ENCODE results near the gene PRR23E.

The PRR23E gene

GRCh38 chr3:127165694-127166485 is 27.0 kb upstream of the PRR23E start:
- H3K27ac ChIP-seq (ENCODE audit: low read depth, low read length): no peak overlapping the region
- H3K4me3 ChIP-seq (ENCODE audit: low read depth in 1 of 2, low read length in 2 of 2): no peak overlapping the region
- no peaks in the 10 kb centered on the region for H3K9me3 ChIP-seq (ENCODE audit: low read length)
- no peak overlapping the region for H3K9ac ChIP-seq (ENCODE audit: low read length)
- H3K36me3 ChIP-seq (ENCODE audit: insufficient read depth, low read length): no peaks in the 10 kb centered on the region
- no peaks in the 10 kb centered on the region for H3K4me1 ChIP-seq (ENCODE audit: insufficient read depth, low read length)
- peaks cover 0 to 10% of the 10 kb centered on the region in 2 donors for H3K27me3 ChIP-seq (ENCODE audit: control insufficient read depth in 1 of 2, insufficient read depth in 2 of 2, low read length in 2 of 2)

GRCh38 chr3:127166501-127167065 is 26.3 kb upstream of the PRR23E start:
- Histone ChIP-seq H3K4me1 (ENCODE audit: insufficient read depth, low read length) (no peaks in the 10 kb centered on the region), H3K4me3 (ENCODE audit: low read depth in 1 of 2, low read length in 2 of 2) (no peak overlapping the region), H3K9ac (ENCODE audit: low read length) (no peak overlapping the region), H3K9me3 (ENCODE audit: low read length) (no peaks in the 10 kb centered on the region), H3K27me3 (ENCODE audit: control insufficient read depth in 1 of 2, insufficient read depth in 2 of 2, low read length in 2 of 2) (peaks cover 0 to 10% of the 10 kb centered on the region in 2 donors), H3K27ac (ENCODE audit: low read depth, low read length) (no peak overlapping the region), H3K36me3 (ENCODE audit: insufficient read depth, low read length) (no peaks in the 10 kb centered on the region)

GRCh38 chr3:127167315-127168043 is 25.5 kb upstream of the PRR23E start:
- H3K27me3 ChIP-seq (ENCODE audit: control insufficient read depth in 1 of 2, insufficient read depth in 2 of 2, low read length in 2 of 2): peaks cover 0 to 10% of the 10 kb centered on the region in 2 donors
- no peaks in the 10 kb centered on the region for H3K9me3 ChIP-seq (ENCODE audit: low read length)
- H3K4me3 ChIP-seq (ENCODE audit: low read depth in 1 of 2, low read length in 2 of 2): no peak overlapping the region
- no peaks in the 10 kb centered on the region for H3K4me1 ChIP-seq (ENCODE audit: insufficient read depth, low read length)
- H3K27ac ChIP-seq (ENCODE audit: low read depth, low read length): no peak overlapping the region
- H3K36me3 ChIP-seq (ENCODE audit: insufficient read depth, low read length): no peaks in the 10 kb centered on the region
- H3K9ac ChIP-seq (ENCODE audit: low read length): no peak overlapping the region

- H3K27me3 ChIP-seq (ENCODE audit: control insufficient read depth in 1 of 2, insufficient read depth in 2 of 2, low read length in 2 of 2): peaks cover 0 to 11% of the 10 kb centered on the region in 2 donors
- H3K4me1 ChIP-seq (ENCODE audit: insufficient read depth, low read length): no peaks in the 10 kb centered on the region
- H3K36me3 ChIP-seq (ENCODE audit: insufficient read depth, low read length): no peaks in the 10 kb centered on the region
- no peak overlapping the region for H3K9ac ChIP-seq (ENCODE audit: low read length)
- no peaks in the 10 kb centered on the region for H3K9me3 ChIP-seq (ENCODE audit: low read length)
- no peak overlapping the region for H3K27ac ChIP-seq (ENCODE audit: low read depth, low read length)
- no peak overlapping the region for H3K4me3 ChIP-seq (ENCODE audit: low read depth in 1 of 2, low read length in 2 of 2)
These were observed 24.7 kb upstream of the PRR23E start for GRCh38 chr3:127168271-127168670.

GRCh38 chr3:127170814-127171213 is 22.1 kb upstream of the PRR23E start:
- H3K9ac ChIP-seq (ENCODE audit: low read length): no peak overlapping the region
- H3K4me3 ChIP-seq (ENCODE audit: low read depth in 1 of 2, low read length in 2 of 2): no peak overlapping the region
- H3K27me3 ChIP-seq (ENCODE audit: control insufficient read depth in 1 of 2, insufficient read depth in 2 of 2, low read length in 2 of 2): peaks cover 0 to 16% of the 10 kb centered on the region in 2 donors
- H3K4me1 ChIP-seq (ENCODE audit: insufficient read depth, low read length): no peaks in the 10 kb centered on the region
- H3K36me3 ChIP-seq (ENCODE audit: insufficient read depth, low read length): no peaks in the 10 kb centered on the region
- H3K9me3 ChIP-seq (ENCODE audit: low read length): no peaks in the 10 kb centered on the region
- no peak overlapping the region for H3K27ac ChIP-seq (ENCODE audit: low read depth, low read length)

- H3K36me3 ChIP-seq (ENCODE audit: insufficient read depth, low read length): no peaks in the 10 kb centered on the region
- peaks cover 0 to 16% of the 10 kb centered on the region in 2 donors for H3K27me3 ChIP-seq (ENCODE audit: control insufficient read depth in 1 of 2, insufficient read depth in 2 of 2, low read length in 2 of 2)
- no peak overlapping the region for H3K27ac ChIP-seq (ENCODE audit: low read depth, low read length)
These were observed 21.6 kb upstream of the PRR23E start for GRCh38 chr3:127171320-127171719.

GRCh38 chr3:127171721-127172120 is 21.2 kb upstream of the PRR23E start:
- Histone ChIP-seq H3K9ac (ENCODE audit: low read length) (no peak overlapping the region), H3K27ac (ENCODE audit: low read depth, low read length) (no peak overlapping the region), H3K9me3 (ENCODE audit: low read length) (no peaks in the 10 kb centered on the region), H3K36me3 (ENCODE audit: insufficient read depth, low read length) (no peaks in the 10 kb centered on the region), H3K4me1 (ENCODE audit: insufficient read depth, low read length) (no peaks in the 10 kb centered on the region), H3K27me3 (ENCODE audit: control insufficient read depth in 1 of 2, insufficient read depth in 2 of 2, low read length in 2 of 2) (peaks cover 0 to 16% of the 10 kb centered on the region in 2 donors), H3K4me3 (ENCODE audit: low read depth in 1 of 2, low read length in 2 of 2) (no peak overlapping the region)

More at GRCh38 chr3:127171320-127171719, 21.6 kb upstream of the PRR23E start:
- no peak overlapping the region for H3K9ac ChIP-seq (ENCODE audit: low read length)
- H3K4me3 ChIP-seq (ENCODE audit: low read depth in 1 of 2, low read length in 2 of 2): no peak overlapping the region
- no peaks in the 10 kb centered on the region for H3K9me3 ChIP-seq (ENCODE audit: low read length)
- H3K4me1 ChIP-seq (ENCODE audit: insufficient read depth, low read length): no peaks in the 10 kb centered on the region

- Histone ChIP-seq H3K27ac (ENCODE audit: low read depth, low read length) (no peak overlapping the region), H3K27me3 (ENCODE audit: control insufficient read depth in 1 of 2, insufficient read depth in 2 of 2, low read length in 2 of 2) (peaks cover 0 to 16% of the 10 kb centered on the region in 2 donors), H3K36me3 (ENCODE audit: insufficient read depth, low read length) (no peaks in the 10 kb centered on the region), H3K9ac (ENCODE audit: low read length) (no peak overlapping the region), H3K4me3 (ENCODE audit: low read depth in 1 of 2, low read length in 2 of 2) (no peak overlapping the region), H3K9me3 (ENCODE audit: low read length) (no peaks in the 10 kb centered on the region), H3K4me1 (ENCODE audit: insufficient read depth, low read length) (no peaks in the 10 kb centered on the region)
These were observed 20.7 kb upstream of the PRR23E start for GRCh38 chr3:127172211-127172610.

GRCh38 chr3:127172781-127173515 is 20.0 kb upstream of the PRR23E start:
- Histone ChIP-seq H3K4me3 (ENCODE audit: low read depth in 1 of 2, low read length in 2 of 2) (no peak overlapping the region), H3K9ac (ENCODE audit: low read length) (no peak overlapping the region), H3K27me3 (ENCODE audit: control insufficient read depth in 1 of 2, insufficient read depth in 2 of 2, low read length in 2 of 2) (peaks cover 0 to 11% of the 10 kb centered on the region in 2 donors), H3K9me3 (ENCODE audit: low read length) (no peaks in the 10 kb centered on the region), H3K4me1 (ENCODE audit: insufficient read depth, low read length) (no peaks in the 10 kb centered on the region), H3K36me3 (ENCODE audit: insufficient read depth, low read length) (no peaks in the 10 kb centered on the region), H3K27ac (ENCODE audit: low read depth, low read length) (no peak overlapping the region)

GRCh38 chr3:127173516-127174166 is 19.3 kb upstream of the PRR23E start:
- no peak overlapping the region for H3K4me3 ChIP-seq (ENCODE audit: low read depth in 1 of 2, low read length in 2 of 2)
- no peaks in the 10 kb centered on the region for H3K9me3 ChIP-seq (ENCODE audit: low read length)
- no peaks in the 10 kb centered on the region for H3K36me3 ChIP-seq (ENCODE audit: insufficient read depth, low read length)
- H3K27me3 ChIP-seq (ENCODE audit: control insufficient read depth in 1 of 2, insufficient read depth in 2 of 2, low read length in 2 of 2): peaks cover 0 to 6% of the 10 kb centered on the region in 2 donors
- no peak overlapping the region for H3K9ac ChIP-seq (ENCODE audit: low read length)
- H3K4me1 ChIP-seq (ENCODE audit: insufficient read depth, low read length): no peaks in the 10 kb centered on the region
- no peak overlapping the region for H3K27ac ChIP-seq (ENCODE audit: low read depth, low read length)

Data from muscle layer of colon (tissue), 2 donors.